Adrenal gland (tissue), 12 donors: ENCODE results near the gene CDIPT. TPM values are rescaled to one million over a fixed set of nuclear protein-coding genes. Genes with fewer than 3 reads are reported as not detected.

Experiments
- DNase-seq, 7 donors: peaks; one replicate each; pipeline ENCODE4 v3.0.0-alpha.2; 2019 to 2020
- H3K27ac ChIP-seq, 5 donors: fragments of 200-600 bp; sonication (generic) in 4 of 5; 1 replicate in 3 of 5; 2 replicates in 2 of 5; pipeline versions ENCODE4 v1.5.1 to v1.8.0; 2016 to 2020; ENCODE audit warnings: mild to moderate bottlenecking in 1 of 5
- H3K27me3 ChIP-seq: fragments of 200-600 bp; 2 replicates; pipeline ENCODE4 v1.8.0; 2021
- H3K36me3 ChIP-seq, 2 donors: fragments of 200-600 bp; replicated peaks in 1 of 2; 1 replicate in 1 of 2; 2 replicates in 1 of 2; pipeline versions ENCODE4 v1.5.1 to v1.8.0; 2018 to 2022
- H3K4me1 ChIP-seq, 2 donors: fragments of 200-600 bp; replicated peaks in 1 of 2; 1 replicate in 1 of 2; 2 replicates in 1 of 2; pipeline versions ENCODE4 v1.5.1 to v1.8.0; 2018 to 2021
- H3K4me3 ChIP-seq, 4 donors: fragments of 200-600 bp; sonication (generic) in 3 of 4; one replicate each; pipeline ENCODE4 v1.5.1; 2016 to 2018
- H3K9me3 ChIP-seq, 3 donors: fragments of 200-600 bp; sonication (generic) in 1 of 3; replicated peaks in 1 of 3; 1 replicate in 2 of 3; 2 replicates in 1 of 3; pipeline versions ENCODE4 v1.5.1 to v1.8.0; 2016 to 2021
- CTCF ChIP-seq, 6 experiments: fragments of 450-650 bp in 4 of 6; fragments of 200-600 bp in 2 of 6; sonication (generic) in 1 of 6; IDR thresholded peaks; 1 replicate in 5 of 6; 2 replicates in 1 of 6; pipeline versions ENCODE4 v1.5.1 to v1.8.0; 2016 to 2021; ENCODE audit warnings: antibody characterized with exemption in 6 of 6, mild to moderate bottlenecking in 2 of 6, moderate library complexity in 1 of 6
- POLR2A ChIP-seq, 2 donors: fragments of 450-650 bp; IDR thresholded peaks; one replicate each; pipeline ENCODE4 v1.6.1; 2017; ENCODE audit warnings: antibody characterized with exemption in 2 of 2, mild to moderate bottlenecking in 2 of 2, moderate library complexity in 1 of 2
- whole genome bisulfite sequencing, 4 donors: extraction: QIAGEN DNeasy Blood & Tissue Kit in 2 of 4; methylation state at CpG; one replicate each; pipeline versions ENCODE4 v1.1.5 to v1.1.7; 2013 to 2017; 5-methylcytosine and 5-hydroxymethylcytosine counted together
- intact Hi-C, 2 donors: fragments of 100-400 bp; cut with DNase I; formaldehyde crosslinking; loops; one replicate each; pipeline versions ENCODE4 v1.14.1 to v1.15.0; 2022 to 2023
- polyA plus RNA-seq, 3 donors: library from polyadenylated mRNA; stranded (reverse); fragments of 200-250 nt in 2 of 3; fragments of 350-450 nt in 1 of 3; fragmentation: Illumina TruSeq in 1 of 3; extraction: RNeasy Lipid Tissue Mini Kit (QIAGEN cat#74804) in 1 of 3; gene quantifications; one replicate each; pipeline ENCODE4 v1.2.3, GENCODE V29; 2013 to 2014
- total RNA-seq, 9 donors: library from RNA; depleted of rRNA in 4 of 9; stranded (reverse); fragments of >200 nt in 4 of 9; fragments of 120-200 nt in 1 of 9; fragmentation: NEBNext Ultra II Directional in 1 of 9; extraction: Animal tissue kit (Norgen Biotek cat#: 25700) in 1 of 9; gene quantifications; one replicate each; pipeline versions ENCODE4 v1.1.0 to v1.2.4, GENCODE V29; 2013 to 2023
- donor health status: healthy with polysubstance abuse.
- donor health status: Bipolar disorder and iron deficiency.
- donor health status: DM: yes; HTN: yes; CAD: no.
- donor health status: DM: no; HTN: no; CAD: no.
- donor health status: DM: no; HTN: no; CAD: no.
- donor health status: DM: yes; HTN: yes; CAD: no.

Gene CDIPT
- total and polyA plus RNA-seq, 12 donors: 44.9 to 203 (median 127) TPM

GRCh38 chr16:29844575-29845331 lies 18.3 kb downstream of the CDIPT start:
- WGBS, 4 donors: 77 to 81% (median 79%) methylated on average over 17 to 28 of the region's 28 CpGs
- intact Hi-C loops: no loop called here
- TF ChIP-seq CTCF (IDR thresholded peaks at IDR 0.05): no peak
- peak in 1 of 2 donors; percentile 37 for TF ChIP-seq POLR2A (IDR thresholded peaks at IDR 0.05)
- H3K9me3 ChIP-seq: no peaks in the 10 kb centered on the region
- no peaks in the 10 kb centered on the region for H3K27me3 ChIP-seq
- peak in 6 of 7 donors; percentile 78 to 87 (median 85) for DNase-seq
- H3K4me3 ChIP-seq: no peak overlapping the region
- H3K4me1 ChIP-seq: peaks cover 11% of the 10 kb centered on the region in 2 donors
- H3K36me3 ChIP-seq: peaks cover 0 to 84% of the 10 kb centered on the region in 2 donors
- peak overlapping the region in 4 of 5 donors; percentile 3 to 85 (median 68) for H3K27ac ChIP-seq

- 93 to 98% (median 94%) methylated on average over 6 to 8 of the region's 8 CpGs for WGBS, 4 donors
- no peaks in the 10 kb centered on the region for H3K27me3 ChIP-seq
- no peak for TF ChIP-seq POLR2A (IDR thresholded peaks at IDR 0.05)
- no peak for TF ChIP-seq CTCF (IDR thresholded peaks at IDR 0.05)
- peaks cover 16 to 18% of the 10 kb centered on the region in 2 donors for H3K4me1 ChIP-seq
- H3K4me3 ChIP-seq: no peak overlapping the region
- peaks cover 0 to 92% of the 10 kb centered on the region in 2 donors for H3K36me3 ChIP-seq
- intact Hi-C loops: no loop called here
- no peak for DNase-seq
- no peaks in the 10 kb centered on the region for H3K9me3 ChIP-seq
- peak overlapping the region in 4 of 5 donors; percentile 3 to 85 (median 68) for H3K27ac ChIP-seq
Measured at GRCh38 chr16:29843931-29844330, 19.1 kb downstream of the CDIPT start.

- Histone ChIP-seq H3K27me3 (no peaks in the 10 kb centered on the region), H3K4me1 (peaks cover 16 to 22% of the 10 kb centered on the region in 2 donors), H3K4me3 (no peak overlapping the region), H3K9me3 (no peaks in the 10 kb centered on the region), H3K36me3 (peaks cover 0 to 98% of the 10 kb centered on the region in 2 donors), H3K27ac (no peak overlapping the region)
- WGBS, 4 donors: 95 to 99% (median 97%) methylated on average over 7 to 9 of the region's 9 CpGs
- intact Hi-C loops: no loop called here
- no peak for TF ChIP-seq POLR2A (IDR thresholded peaks at IDR 0.05)
- TF ChIP-seq CTCF (IDR thresholded peaks at IDR 0.05): no peak
- DNase-seq: no peak
Measured at GRCh38 chr16:29842732-29843346, 20.2 kb downstream of the CDIPT start.

GRCh38 chr16:29841631-29842030 lies 21.4 kb downstream of the CDIPT start:
- H3K4me3 ChIP-seq: no peak overlapping the region
- H3K36me3 ChIP-seq: peaks cover 0 to 98% of the 10 kb centered on the region in 2 donors
- H3K27me3 ChIP-seq: no peaks in the 10 kb centered on the region
- no peaks in the 10 kb centered on the region for H3K9me3 ChIP-seq
- intact Hi-C loops: no loop called here
- no peak for DNase-seq
- peaks cover 16 to 22% of the 10 kb centered on the region in 2 donors for H3K4me1 ChIP-seq
- 93 to 100% (median 95%) methylated on average over 7 to 23 of the region's 23 CpGs for WGBS, 4 donors
- peak overlapping the region in 2 of 5 donors; percentile 67 to 87 for H3K27ac ChIP-seq
- TF ChIP-seq CTCF (IDR thresholded peaks at IDR 0.05) (no peak), POLR2A (IDR thresholded peaks at IDR 0.05) (no peak)
